IPS-18c (cell line): ENCODE data around the gene FANCL.
"Not testable (repeated sequence)": the region's sequence is repeated elsewhere in the genome, so short reads cannot be mapped to it uniquely, and the experiment has no call there.

Experiments used
- H3K4me3 ChIP-seq: 2 replicates; pipeline ENCODE4 v1.7.0; 2013; ENCODE audit warnings: low read depth, mild to moderate bottlenecking, low read length, moderate library complexity; ENCODE audit not compliant: insufficient read depth
- H3K9me3 ChIP-seq: one replicate; pipeline ENCODE4 v1.6.1; 2013; ENCODE audit warnings: mild to moderate bottlenecking, low read length, moderate library complexity; ENCODE audit not compliant: control insufficient read depth, insufficient read depth

FANCL gene

GRCh38 chr2:58130238-58130637 is 110.9 kb downstream of the FANCL start:
- no peak overlapping the region for H3K4me3 ChIP-seq
- no peaks in the 10 kb centered on the region for H3K9me3 ChIP-seq

- Histone ChIP-seq H3K4me3 (no peak overlapping the region), H3K9me3 (no peaks in the 10 kb centered on the region)
Observed at GRCh38 chr2:58127111-58127510, 114.0 kb downstream of the FANCL start.

GRCh38 chr2:58122540-58122939 is 118.6 kb downstream of the FANCL start:
- Histone ChIP-seq H3K9me3 (no peaks in the 10 kb centered on the region), H3K4me3 (no peak overlapping the region)

- Histone ChIP-seq H3K4me3 (no peak overlapping the region), H3K9me3 (no peaks in the 10 kb centered on the region)
Observed at GRCh38 chr2:58122040-58122439, 119.1 kb downstream of the FANCL start.

- Histone ChIP-seq H3K9me3 (no peaks in the 10 kb centered on the region), H3K4me3 (no peak overlapping the region)
Observed at GRCh38 chr2:58120626-58121229, 120.4 kb downstream of the FANCL start.

GRCh38 chr2:58113563-58113962 is 127.6 kb downstream of the FANCL start:
- H3K9me3 ChIP-seq, H3K4me3 ChIP-seq: not testable (repeated sequence)

GRCh38 chr2:58110765-58111164 is 130.4 kb downstream of the FANCL start:
- H3K4me3 ChIP-seq, result no peak overlapping the region
- H3K9me3 ChIP-seq, result no peaks in the 10 kb centered on the region

- Histone ChIP-seq H3K9me3 (no peaks in the 10 kb centered on the region), H3K4me3 (no peak overlapping the region)
Observed at GRCh38 chr2:58109481-58109880, 131.6 kb downstream of the FANCL start.
